HL-60/S4 treated with phorbol 12-myristate 13-acetate at 8.2 ng/mL for 4 days and 3 days (cell line): ENCODE measurements around the gene YAE1.

Experiments
- in situ Hi-C: fragments of 300-500 bp; cut with MboI; formaldehyde crosslinking; loops from 2 replicates; pipeline ENCODE4 v1.15.0; 2022; ENCODE audit warnings: low sequenced_read_pairs

Gene YAE1

GRCh38 chr7:39603924-39604323, 37.7 kb downstream of the YAE1 start:
- in situ Hi-C loops = no loop called here

GRCh38 chr7:39605087-39605486, 38.9 kb downstream of the YAE1 start:
- in situ Hi-C loops = no loop called here

GRCh38 chr7:39606352-39606751, 40.1 kb downstream of the YAE1 start:
- in situ Hi-C loops = no loop called here

- in situ Hi-C loops = no loop called here
These were observed 40.7 kb downstream of the YAE1 start for GRCh38 chr7:39606941-39607340.

GRCh38 chr7:39607865-39608264, 41.7 kb downstream of the YAE1 start:
- in situ Hi-C loops = no loop called here

GRCh38 chr7:39608278-39608677, 42.1 kb downstream of the YAE1 start:
- in situ Hi-C loops = no loop called here

GRCh38 chr7:39609113-39609934, 43.1 kb downstream of the YAE1 start:
- in situ Hi-C loops = no loop called here

GRCh38 chr7:39609935-39610263, 43.7 kb downstream of the YAE1 start:
- in situ Hi-C loops = no loop called here

GRCh38 chr7:39613577-39613976, 47.4 kb downstream of the YAE1 start:
- in situ Hi-C loops = no loop called here

GRCh38 chr7:39614299-39614698, 48.1 kb downstream of the YAE1 start:
- in situ Hi-C loops = no loop called here

GRCh38 chr7:39615350-39615975, 49.3 kb downstream of the YAE1 start:
- in situ Hi-C loops = no loop called here

- in situ Hi-C loops = no loop called here
These were observed 49.9 kb downstream of the YAE1 start for GRCh38 chr7:39616138-39616537.

- in situ Hi-C loops = no loop called here
These were observed 50.8 kb downstream of the YAE1 start for GRCh38 chr7:39617005-39617404.

- in situ Hi-C loops = no loop called here
These were observed 52.7 kb downstream of the YAE1 start for GRCh38 chr7:39618868-39619267.

GRCh38 chr7:39620486-39620885, 54.3 kb downstream of the YAE1 start:
- in situ Hi-C loops = no loop called here

GRCh38 chr7:39621261-39621660, 55.1 kb downstream of the YAE1 start:
- in situ Hi-C loops = no loop called here

GRCh38 chr7:39621784-39622411, 55.7 kb downstream of the YAE1 start:
- in situ Hi-C loops = no loop called here
